ENCODE measurements around the gene ZNF701.
"Not testable (repeated sequence)": the region's sequence is repeated elsewhere in the genome, so short reads cannot be mapped to it uniquely, and the experiment has no call there.

GRCh38 chr19:52541176-52541575, 28.9 kb upstream of the ZNF701 start:
- not testable (repeated sequence) for TF ChIP-seq CTCF (conservative IDR thresholded peaks at IDR 0.05; ENCODE audit: low read depth, low read length); EZH2 (IDR thresholded peaks at IDR 0.05; ENCODE audit: borderline replicate concordance, low read depth, low read length, poor library complexity, severe bottlenecking)

Measured in A673 (cell line).